HUES6 (cell line): ENCODE results near the gene CARD19.

ENCODE experiments used
- H3K27ac ChIP-seq: 2 replicates; pipeline ENCODE4 v1.7.0; 2013; ENCODE audit warnings: low read depth, mild to moderate bottlenecking, low read length, inconsistent platforms
- H3K27me3 ChIP-seq: 2 replicates; pipeline ENCODE4 v1.6.1; 2013; ENCODE audit warnings: low read length; ENCODE audit not compliant: control insufficient read depth, insufficient read depth
- H3K36me3 ChIP-seq: 2 replicates; pipeline ENCODE4 v1.6.1; 2013; ENCODE audit warnings: low read length; ENCODE audit not compliant: control insufficient read depth, insufficient read depth
- H3K4me1 ChIP-seq: 2 replicates; pipeline ENCODE4 v1.6.1; 2013; ENCODE audit warnings: low read length; ENCODE audit not compliant: control insufficient read depth, insufficient read depth
- H3K4me3 ChIP-seq: 2 replicates; pipeline ENCODE4 v1.5.1; 2013; ENCODE audit warnings: low read depth, low read length
- H3K9ac ChIP-seq: one replicate; pipeline ENCODE4 v1.6.1; 2013; ENCODE audit warnings: mild to moderate bottlenecking, low read length
- H3K9me3 ChIP-seq: 2 replicates; pipeline ENCODE4 v1.6.1; 2013; ENCODE audit warnings: low read depth, low read length; ENCODE audit not compliant: control insufficient read depth, insufficient read depth

Gene CARD19, protein sequence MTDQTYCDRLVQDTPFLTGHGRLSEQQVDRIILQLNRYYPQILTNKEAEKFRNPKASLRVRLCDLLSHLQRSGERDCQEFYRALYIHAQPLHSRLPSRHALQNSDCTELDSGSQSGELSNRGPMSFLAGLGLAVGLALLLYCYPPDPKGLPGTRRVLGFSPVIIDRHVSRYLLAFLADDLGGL

DNA sequence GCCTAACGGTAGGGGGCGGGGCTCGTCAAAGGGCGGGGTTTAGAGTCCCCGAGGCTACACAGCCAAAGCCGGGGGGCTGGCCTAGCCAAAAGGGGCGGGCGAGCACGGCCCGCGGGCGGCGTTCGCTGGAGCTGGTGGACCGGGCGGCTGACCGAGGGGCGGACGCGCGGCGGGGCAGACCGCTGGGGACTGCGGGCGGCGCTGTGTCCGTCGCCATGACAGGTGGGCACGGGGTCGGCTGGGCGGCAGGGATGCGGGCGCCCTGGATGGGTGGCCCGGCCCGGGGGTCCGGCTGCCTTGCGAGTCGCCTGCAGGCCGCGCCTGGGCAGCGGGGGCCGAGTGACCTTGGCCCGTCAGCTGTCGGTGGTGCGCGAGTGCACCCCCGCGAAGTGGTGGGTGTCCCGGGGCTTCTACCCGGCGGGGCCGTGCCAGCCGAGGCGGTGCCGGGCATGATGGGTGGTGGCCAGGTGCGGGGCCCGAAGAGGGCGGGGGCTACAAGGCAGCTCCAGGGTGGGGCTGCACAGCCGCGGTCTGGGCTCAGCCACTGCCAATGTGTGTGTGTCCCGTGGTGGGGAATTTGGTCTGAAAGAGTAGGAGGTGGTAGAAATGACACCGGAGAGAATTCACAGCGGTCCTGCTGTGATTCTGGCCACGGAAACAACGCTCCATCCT is at the start of gene CARD19:
Gene CARD19, plus strand, starts transcription at position 87 of the 672 bp plus-strand sequence. Its CDS starts 129 bp downstream, at position 216.
- no peaks in the 10 kb centered on the region for H3K9me3 ChIP-seq
- H3K36me3 ChIP-seq = no peaks in the 10 kb centered on the region
- peak within 1 kb of the TSS; percentile 79 for H3K27ac ChIP-seq
- H3K4me3 ChIP-seq = peak within 1 kb of the TSS; percentile 89
- peaks cover 16% of the 10 kb centered on the region for H3K4me1 ChIP-seq
- H3K27me3 ChIP-seq = no peaks in the 10 kb centered on the region
- H3K9ac ChIP-seq = peak within 1 kb of the TSS; percentile 63

DNA sequence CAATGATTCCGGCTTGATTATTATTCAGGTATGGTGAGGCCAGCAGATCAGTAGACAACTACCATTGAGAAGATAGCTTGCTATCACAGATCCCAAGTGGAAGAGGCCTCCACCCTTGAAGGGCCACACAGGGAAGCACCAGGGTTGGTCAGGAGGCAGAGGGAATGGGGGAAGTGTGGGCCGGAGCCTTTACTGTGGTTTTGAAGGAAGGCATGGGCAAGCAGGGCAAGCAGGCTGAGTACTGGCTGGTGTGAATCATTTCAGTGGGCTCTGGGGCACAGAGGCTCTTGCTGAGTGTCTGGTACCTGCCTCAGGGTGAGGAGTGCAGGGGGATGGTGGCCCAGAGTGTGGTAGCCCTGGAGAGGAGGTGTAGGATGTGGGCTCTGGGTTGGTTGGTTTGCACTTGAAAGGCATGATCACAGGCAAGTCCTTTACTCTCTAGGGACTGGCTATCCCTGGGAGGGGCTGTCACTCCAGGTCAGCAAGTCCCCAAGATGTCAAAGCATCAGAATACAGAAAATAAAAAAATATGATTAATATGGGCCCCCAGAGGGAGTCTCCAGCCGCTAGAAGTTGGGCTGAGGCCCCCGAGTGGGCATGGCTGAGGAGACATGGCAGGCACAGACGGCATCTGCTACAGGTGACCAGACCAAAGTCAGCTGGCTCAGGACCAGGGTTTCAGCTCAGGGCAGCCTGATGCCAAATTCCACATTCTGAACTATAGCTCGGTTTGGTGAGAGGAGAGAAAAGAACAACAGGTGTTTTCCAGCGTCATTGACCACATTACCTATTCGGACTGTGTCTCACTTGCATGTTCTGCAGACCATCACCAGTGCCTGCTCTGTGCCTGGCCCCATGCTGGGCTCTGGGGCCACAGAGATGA is 47.2 kb upstream of the CARD19 start:
- Histone ChIP-seq H3K27ac (no peak overlapping the region), H3K4me3 (no peak overlapping the region), H3K27me3 (no peaks in the 10 kb centered on the region), H3K36me3 (no peaks in the 10 kb centered on the region), H3K9me3 (no peaks in the 10 kb centered on the region), H3K9ac (no peak overlapping the region), H3K4me1 (peaks cover 11% of the 10 kb centered on the region)

DNA sequence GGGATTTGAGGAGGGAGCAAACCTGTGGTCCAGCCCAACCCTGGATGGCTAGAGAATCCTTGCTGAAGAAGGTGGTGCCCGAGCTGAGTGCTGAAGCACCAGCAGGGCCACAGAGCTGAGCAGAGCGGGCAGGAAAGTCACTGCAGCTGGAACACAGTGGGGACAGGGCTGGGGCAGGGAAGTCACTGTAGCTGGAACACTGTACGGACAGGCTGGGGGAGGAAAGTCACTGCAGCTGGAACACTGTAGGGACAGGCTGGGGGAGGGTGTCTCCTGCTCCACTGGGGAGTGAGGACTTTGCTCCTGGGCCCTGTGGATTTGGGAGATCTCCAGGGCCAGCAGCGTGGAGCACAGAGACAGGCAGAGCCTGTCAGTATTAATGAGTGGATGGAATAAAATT is 46.5 kb upstream of the CARD19 start:
- Histone ChIP-seq H3K9ac (no peak overlapping the region), H3K9me3 (no peaks in the 10 kb centered on the region), H3K4me3 (no peak overlapping the region), H3K27ac (no peak overlapping the region), H3K27me3 (no peaks in the 10 kb centered on the region), H3K4me1 (peaks cover 16% of the 10 kb centered on the region), H3K36me3 (no peaks in the 10 kb centered on the region)

DNA sequence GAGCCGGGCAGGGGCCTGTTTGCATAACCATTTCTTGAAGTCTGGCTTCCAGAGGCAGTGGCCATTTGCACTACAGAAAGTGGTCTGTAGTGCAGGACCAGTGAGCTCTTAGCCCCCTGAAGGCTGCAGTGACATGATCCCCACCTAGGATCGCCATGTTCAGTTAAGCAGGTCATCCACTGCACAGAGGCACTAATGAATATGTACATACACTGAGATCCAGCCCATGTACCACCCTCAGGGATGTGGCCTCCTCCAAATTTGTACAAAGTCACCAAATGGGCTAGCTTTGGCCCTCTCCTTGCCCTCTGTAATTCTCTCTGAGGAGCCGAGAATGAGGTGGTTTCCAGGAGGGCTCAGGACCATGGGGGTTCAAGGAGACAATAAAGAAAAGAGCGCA is 45.8 kb upstream of the CARD19 start:
- no peak overlapping the region for H3K9ac ChIP-seq
- H3K36me3 ChIP-seq = no peaks in the 10 kb centered on the region
- H3K27ac ChIP-seq = no peak overlapping the region
- no peaks in the 10 kb centered on the region for H3K9me3 ChIP-seq
- no peaks in the 10 kb centered on the region for H3K27me3 ChIP-seq
- H3K4me3 ChIP-seq = no peak overlapping the region
- H3K4me1 ChIP-seq = peaks cover 16% of the 10 kb centered on the region

DNA sequence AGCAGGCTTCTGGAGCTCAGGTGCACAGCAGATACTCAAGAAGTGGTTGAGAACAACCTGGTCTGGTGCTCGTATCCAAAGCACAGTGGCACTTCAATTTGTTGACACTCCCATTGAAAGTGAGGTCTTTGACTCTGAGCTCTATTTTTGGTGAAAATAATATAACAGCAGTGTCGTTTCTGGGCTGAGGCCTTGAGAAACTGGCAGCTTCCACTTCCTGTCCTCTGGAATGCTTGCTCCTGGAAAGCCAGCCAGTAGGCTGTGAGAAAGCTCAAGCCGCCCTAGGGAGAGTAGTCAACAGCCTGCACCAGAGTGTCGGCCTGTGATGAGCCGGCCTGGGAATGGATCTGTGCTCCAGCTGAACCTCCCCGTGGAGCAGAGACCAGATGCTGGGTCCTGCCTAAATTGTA is 44.3 kb upstream of the CARD19 start:
- no peaks in the 10 kb centered on the region for H3K27me3 ChIP-seq
- H3K4me3 ChIP-seq = no peak overlapping the region
- peaks cover 18% of the 10 kb centered on the region for H3K4me1 ChIP-seq
- no peaks in the 10 kb centered on the region for H3K9me3 ChIP-seq
- H3K36me3 ChIP-seq = no peaks in the 10 kb centered on the region
- no peak overlapping the region for H3K27ac ChIP-seq
- H3K9ac ChIP-seq = no peak overlapping the region

DNA sequence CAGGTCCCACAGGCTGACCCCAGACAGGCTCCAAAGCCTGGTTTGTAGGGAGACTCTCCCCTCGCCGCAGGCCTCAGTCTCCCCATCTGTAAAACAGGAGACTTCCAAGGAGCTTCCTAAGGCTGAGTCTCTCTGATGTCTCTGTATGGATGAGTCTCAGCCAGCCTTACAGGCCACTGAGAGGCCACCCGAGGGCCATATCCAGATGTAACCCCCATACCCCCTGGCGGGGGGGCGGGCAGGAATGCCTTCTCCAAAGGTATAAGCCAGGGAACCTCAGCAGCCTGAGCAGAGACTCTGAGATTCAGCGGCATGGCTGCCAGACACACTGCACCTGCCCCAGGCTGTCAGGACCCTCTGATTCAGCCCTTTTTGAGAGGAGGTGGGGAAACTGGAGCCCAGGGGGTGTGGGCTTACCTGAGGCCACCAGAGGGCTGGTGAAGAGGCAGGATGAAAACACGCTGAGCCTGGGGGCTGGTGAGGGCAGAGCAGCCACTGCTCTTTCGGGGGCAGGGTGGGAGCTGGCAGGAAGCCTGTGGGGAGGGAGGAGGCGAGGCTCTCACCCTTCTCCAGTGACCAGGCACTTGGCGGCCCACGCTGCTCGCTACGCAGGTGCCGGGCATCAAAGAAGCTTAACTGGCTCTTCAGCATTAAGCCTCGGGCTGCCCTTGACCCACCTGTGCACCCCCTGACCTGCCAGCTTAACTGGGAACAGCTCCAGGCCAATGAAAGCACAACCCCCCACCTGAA is 43.1 kb upstream of the CARD19 start:
- Histone ChIP-seq H3K9me3 (no peaks in the 10 kb centered on the region), H3K27me3 (no peaks in the 10 kb centered on the region), H3K27ac (no peak overlapping the region), H3K9ac (no peak overlapping the region), H3K4me3 (no peak overlapping the region), H3K36me3 (no peaks in the 10 kb centered on the region), H3K4me1 (peaks cover 27% of the 10 kb centered on the region)

DNA sequence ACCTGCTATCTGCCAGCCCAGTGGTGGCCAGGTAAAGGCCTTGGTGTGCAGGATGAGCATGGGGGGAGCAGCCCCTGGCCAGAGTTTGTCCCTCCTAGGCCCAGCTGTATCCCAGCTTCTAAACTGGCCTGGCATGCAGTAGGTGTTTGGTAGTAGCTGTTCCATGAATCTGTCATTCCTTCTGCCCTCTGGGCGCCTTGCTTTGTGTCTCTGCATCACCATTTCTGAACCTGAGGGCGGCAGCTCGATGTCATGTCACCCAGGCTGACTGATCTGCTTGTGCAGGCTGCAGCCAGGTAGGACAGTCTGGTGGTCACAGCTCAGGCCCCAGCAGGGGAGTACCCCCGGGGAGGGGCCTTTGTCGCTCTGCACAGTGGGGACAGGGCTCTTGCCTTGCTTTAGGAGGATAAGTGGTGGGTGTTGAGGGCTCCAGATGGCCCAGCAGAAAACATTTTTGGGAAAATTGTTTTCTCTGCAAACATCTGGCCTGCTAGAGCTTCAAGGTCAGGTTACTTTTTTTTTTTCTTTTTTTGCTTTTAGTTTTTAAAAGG is 42.2 kb upstream of the CARD19 start:
- H3K9me3 ChIP-seq = no peaks in the 10 kb centered on the region
- H3K4me1 ChIP-seq = peaks cover 31% of the 10 kb centered on the region
- no peak overlapping the region for H3K27ac ChIP-seq
- no peaks in the 10 kb centered on the region for H3K27me3 ChIP-seq
- H3K4me3 ChIP-seq = no peak overlapping the region
- H3K36me3 ChIP-seq = no peaks in the 10 kb centered on the region
- H3K9ac ChIP-seq = no peak overlapping the region

DNA sequence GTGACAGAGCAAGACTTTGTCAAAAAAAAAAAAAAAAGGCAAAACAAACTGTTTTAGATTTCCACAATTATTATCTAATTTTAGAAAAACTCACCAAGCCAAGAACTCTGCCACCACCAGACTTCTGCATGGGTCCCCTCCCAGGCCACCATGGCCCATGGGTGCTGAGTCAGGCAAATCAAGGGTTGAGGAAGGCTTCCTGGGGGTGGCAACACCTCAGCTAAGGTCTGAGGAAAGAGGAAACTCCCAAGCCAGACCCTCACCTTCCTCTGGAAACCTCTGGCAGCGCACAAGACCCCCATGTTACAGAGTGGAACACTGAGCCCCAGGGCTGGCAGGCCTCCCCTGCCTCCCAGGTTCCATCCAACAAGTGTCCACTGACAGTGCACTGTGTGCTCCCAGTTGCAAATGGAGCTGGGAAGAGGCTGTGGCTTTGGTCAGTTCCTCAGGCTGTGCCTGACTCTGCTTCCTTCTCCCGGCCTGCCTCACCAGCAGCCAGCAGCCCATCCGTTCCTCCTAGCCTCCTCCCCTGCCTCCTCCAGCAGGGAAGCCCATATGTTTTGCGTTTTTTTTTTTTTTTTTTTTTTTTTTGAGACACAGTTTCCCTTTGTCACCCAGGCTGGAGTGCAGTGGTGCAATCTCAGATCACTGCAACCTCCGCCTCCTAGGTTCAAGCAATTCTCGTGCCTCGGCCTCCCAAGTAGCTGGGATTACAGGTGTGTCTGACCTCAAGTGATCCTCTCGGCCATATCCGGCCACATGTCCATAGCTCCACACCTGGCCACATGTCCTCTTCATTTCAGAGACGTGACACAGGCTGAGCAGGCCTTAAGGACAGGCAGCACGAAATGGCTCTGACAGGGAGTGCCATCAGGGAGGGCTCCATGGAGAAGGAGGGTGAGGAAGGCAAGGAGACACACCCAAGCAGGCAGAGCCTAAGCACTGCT is 41.0 kb upstream of the CARD19 start:
- H3K27ac ChIP-seq = no peak overlapping the region
- no peaks in the 10 kb centered on the region for H3K9me3 ChIP-seq
- H3K4me3 ChIP-seq = no peak overlapping the region
- H3K4me1 ChIP-seq = peaks cover 39% of the 10 kb centered on the region
- H3K9ac ChIP-seq = no peak overlapping the region
- no peaks in the 10 kb centered on the region for H3K36me3 ChIP-seq
- H3K27me3 ChIP-seq = peaks cover 5% of the 10 kb centered on the region; the same call in 1 of the 2 replicates

DNA sequence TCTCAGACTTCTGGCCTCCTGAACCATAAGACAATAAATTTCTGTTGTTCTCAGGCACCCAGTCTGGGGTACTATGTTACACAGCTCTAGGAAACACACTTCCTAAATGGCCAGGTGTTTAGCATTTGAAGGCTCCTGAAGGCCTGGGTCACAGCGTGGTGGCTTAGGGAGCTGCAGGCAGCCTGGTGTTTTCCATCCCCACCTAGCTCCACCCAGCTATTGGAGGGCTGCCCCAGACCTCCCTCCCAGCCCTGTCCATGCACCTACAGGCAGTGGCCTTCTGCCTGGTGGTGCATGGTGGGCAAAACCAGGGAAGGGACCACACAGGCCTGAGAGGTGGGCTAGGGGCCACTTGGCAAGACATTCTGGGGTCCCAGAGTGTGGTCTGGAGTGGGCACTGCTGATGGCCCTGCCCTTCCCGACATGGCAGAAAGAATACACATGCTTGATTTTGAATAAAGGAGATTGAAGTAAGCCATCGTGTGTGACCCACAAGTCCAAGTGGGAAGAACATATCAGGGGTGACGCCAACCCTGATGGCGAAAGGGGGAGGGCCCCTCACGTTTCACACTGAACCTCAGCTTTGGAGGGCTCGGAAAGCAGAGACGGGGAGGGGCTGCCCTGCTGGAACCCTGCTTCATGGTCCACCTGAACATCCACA is 38.8 kb upstream of the CARD19 start:
- H3K27me3 ChIP-seq = peaks cover 5% of the 10 kb centered on the region; the same call in 1 of the 2 replicates
- peaks cover 51% of the 10 kb centered on the region for H3K4me1 ChIP-seq
- no peak overlapping the region for H3K27ac ChIP-seq
- H3K9ac ChIP-seq = no peak overlapping the region
- no peaks in the 10 kb centered on the region for H3K9me3 ChIP-seq
- no peak overlapping the region for H3K4me3 ChIP-seq
- no peaks in the 10 kb centered on the region for H3K36me3 ChIP-seq
